Calu3 (cell line): ENCODE data around the gene DSC1. TPM values are rescaled to one million over a fixed set of nuclear protein-coding genes. Genes with fewer than 3 reads are reported as not detected.

Source experiments
- BruUV-seq: library from RNA; stranded (reverse); fragments of 400-500 nt; replicated peaks from 2 replicates; lab custom pipeline; 2021; lab: Mats Ljungman, UMichigan
- CTCF ChIA-PET: fragments of 300-600 bp; sonication (Branson Sonifier 250); formaldehyde crosslinking; loops from one replicate; lab custom pipeline; 2022; ENCODE audit warnings: antibody characterized with exemption; lab: Charles Lee
- DNase-seq: peaks from one replicate; pipeline ENCODE4 v3.0.0; 2022
- H3K27ac Mint-ChIP-seq: one replicate; pipeline ENCODE4 v1.8.0; 2022; ENCODE audit warnings: mixed read lengths; ENCODE audit not compliant: unreplicated experiment
- H3K27me3 Mint-ChIP-seq: one replicate; pipeline ENCODE4 v1.8.0; 2022; ENCODE audit warnings: mixed read lengths; ENCODE audit not compliant: unreplicated experiment
- H3K36me3 Mint-ChIP-seq: one replicate; pipeline ENCODE4 v1.8.0; 2022; ENCODE audit warnings: mild to moderate bottlenecking, moderate library complexity, mixed read lengths; ENCODE audit not compliant: insufficient read depth, unreplicated experiment
- H3K4me1 Mint-ChIP-seq: one replicate; pipeline ENCODE4 v1.8.0; 2022; ENCODE audit warnings: mild to moderate bottlenecking, low read depth, mixed read lengths; ENCODE audit not compliant: unreplicated experiment
- H3K4me3 Mint-ChIP-seq: one replicate; pipeline ENCODE4 v1.8.0; 2022; ENCODE audit warnings: mild to moderate bottlenecking, low read depth, moderate library complexity, mixed read lengths; ENCODE audit not compliant: unreplicated experiment
- H3K9me3 Mint-ChIP-seq: one replicate; pipeline ENCODE4 v1.8.0; 2022; ENCODE audit warnings: low read depth, mixed read lengths; ENCODE audit not compliant: unreplicated experiment
- CTCF ChIP-seq: fragments of 200-600 bp; IDR thresholded peaks from one replicate; pipeline ENCODE4 v1.8.0; 2022; ENCODE audit warnings: antibody characterized with exemption; ENCODE audit not compliant: unreplicated experiment
- intact Hi-C: fragments of 100-400 bp; cut with micrococcal nuclease; formaldehyde crosslinking; loops from one replicate; pipeline ENCODE4 v1.10.0; 2022; ENCODE audit not compliant: unreplicated experiment
- total RNA-seq: library from RNA; stranded (reverse); gene quantifications from 2 replicates; pipeline ENCODE4 v1.2.3, GENCODE V29; 2022

The DSC1 gene
- total RNA-seq, 1 experiment from 2014 or later: not detected

- Mint-ChIP-seq H3K36me3 (peaks cover 11% of the 10 kb centered on the region), H3K4me1 (peaks cover 53% of the 10 kb centered on the region), H3K27ac (no peak overlapping the region), H3K27me3 (no peaks in the 10 kb centered on the region), H3K9me3 (no peaks in the 10 kb centered on the region), H3K4me3 (no peak overlapping the region)
- intact Hi-C loops: loop anchor here (10.0 kb wide), 1 partner anchor 189 kb away; no protein-coding TSS in a partner anchor
- BruUV-seq: no TSS peak
- CTCF ChIA-PET: no interaction called here
- no peak for TF ChIP-seq CTCF
- DNase-seq: no peak
These were observed 41.5 kb upstream of the DSC1 start for GRCh38 chr18:31204166-31204565.

- Mint-ChIP-seq H3K4me1 (peaks cover 53% of the 10 kb centered on the region), H3K27me3 (no peaks in the 10 kb centered on the region), H3K9me3 (no peaks in the 10 kb centered on the region), H3K27ac (no peak overlapping the region), H3K4me3 (no peak overlapping the region), H3K36me3 (peaks cover 11% of the 10 kb centered on the region)
- no peak for DNase-seq
- CTCF ChIA-PET: interaction anchor here (0.7 kb wide), 1 partner anchor 21 kb away, joined by 3 read pairs; no protein-coding TSS in a partner anchor
- no TSS peak for BruUV-seq
- TF ChIP-seq CTCF: no peak
- intact Hi-C loops: loop anchor here (10.0 kb wide), 1 partner anchor 189 kb away; no protein-coding TSS in a partner anchor
These were observed 41.1 kb upstream of the DSC1 start for GRCh38 chr18:31203794-31204148.

GRCh38 chr18:31203096-31203793 is 40.6 kb upstream of the DSC1 start:
- Mint-ChIP-seq H3K4me3 (no peak overlapping the region), H3K36me3 (peaks cover 11% of the 10 kb centered on the region), H3K27ac (no peak overlapping the region), H3K9me3 (no peaks in the 10 kb centered on the region), H3K4me1 (peaks cover 54% of the 10 kb centered on the region), H3K27me3 (no peaks in the 10 kb centered on the region)
- intact Hi-C loops: loop anchor here (10.0 kb wide), 1 partner anchor 188 kb away; no protein-coding TSS in a partner anchor
- no peak for DNase-seq
- BruUV-seq: no TSS peak
- TF ChIP-seq CTCF: no peak
- CTCF ChIA-PET: interaction anchor here (0.7 kb wide), 1 partner anchor 21 kb away, joined by 3 read pairs; no protein-coding TSS in a partner anchor

GRCh38 chr18:31199190-31199769 is 36.6 kb upstream of the DSC1 start:
- intact Hi-C loops: loop anchor here (5.0 kb wide), 1 partner anchor 33 kb away; no protein-coding TSS in a partner anchor
- Mint-ChIP-seq H3K27ac (peak overlapping the region; percentile 30), H3K4me3 (no peak overlapping the region), H3K9me3 (peaks cover 2% of the 10 kb centered on the region), H3K36me3 (no peaks in the 10 kb centered on the region), H3K4me1 (peaks cover 31% of the 10 kb centered on the region), H3K27me3 (no peaks in the 10 kb centered on the region)
- TF ChIP-seq CTCF: no peak
- CTCF ChIA-PET: interaction anchor here (0.7 to 1.1 kb wide), 3 partner anchors 8 to 45 kb away, joined by 3 to 4 read pairs (median 3); no protein-coding TSS in a partner anchor
- no TSS peak for BruUV-seq
- no peak for DNase-seq
